GM12873 (cell line): ENCODE results near the gene ALPK3.

ENCODE experiments used
- CTCF ChIP-seq: IDR thresholded peaks from 2 replicates; pipeline ENCODE4 v1.5.1; 2012; ENCODE audit warnings: low read depth, mild to moderate bottlenecking, moderate library complexity, low read length, control low read depth; ENCODE audit not compliant: insufficient read depth; ENCODE audit errors: missing control alignments

Gene ALPK3

GRCh38 chr15:84901540-84901939, 84.4 kb downstream of the ALPK3 start:
- no peak for TF ChIP-seq CTCF

- no peak for TF ChIP-seq CTCF
Measured at GRCh38 chr15:84903751-84904150, 86.6 kb downstream of the ALPK3 start.

GRCh38 chr15:84904419-84904818, 87.3 kb downstream of the ALPK3 start:
- TF ChIP-seq CTCF = no peak

GRCh38 chr15:84905016-84905916, 88.1 kb downstream of the ALPK3 start:
- no peak for TF ChIP-seq CTCF

- no peak for TF ChIP-seq CTCF
Measured at GRCh38 chr15:84907731-84908130, 90.6 kb downstream of the ALPK3 start.

GRCh38 chr15:84908564-84908963, 91.4 kb downstream of the ALPK3 start:
- TF ChIP-seq CTCF = no peak

GRCh38 chr15:84909029-84909428, 91.9 kb downstream of the ALPK3 start:
- TF ChIP-seq CTCF = no peak
